GM23338 (cell line): ENCODE measurements around the gene COBL. TPM values are rescaled to one million over a fixed set of nuclear protein-coding genes. Genes with fewer than 3 reads are reported as not detected.

Experiments used
- ATAC-seq: fragments of 200-7000 bp; cut with Tn5 transposase; 3 replicates; pipeline ENCODE4 v1.9.1; 2020
- DNase-seq: peaks from one replicate; pipeline ENCODE4 v3.0.0-alpha.2; 2015; ENCODE audit warnings: low spot score
- H2AFZ ChIP-seq: fragments of 200-600 bp; sonication (generic); 2 replicates; pipeline ENCODE4 v1.8.0; 2016; ENCODE audit warnings: antibody characterized with exemption, mild to moderate bottlenecking, moderate library complexity
- H3F3A ChIP-seq: fragments of 200-600 bp; sonication (generic); replicated peaks from 2 replicates; pipeline ENCODE4 v1.8.0; 2017; ENCODE audit warnings: antibody characterized with exemption, mixed run types, low read depth
- H3K27ac ChIP-seq: fragments of 200-600 bp; sonication (generic); 2 replicates; pipeline ENCODE4 v1.6.1; 2016; ENCODE audit warnings: low read depth
- H3K27me3 ChIP-seq: fragments of 200-600 bp; sonication (generic); 2 replicates; pipeline ENCODE4 v1.8.0; 2016; ENCODE audit warnings: mild to moderate bottlenecking, mixed run types, moderate library complexity; ENCODE audit not compliant: insufficient read depth
- H3K36me3 ChIP-seq: fragments of 200-600 bp; sonication (generic); 2 replicates; pipeline ENCODE4 v1.8.0; 2016; ENCODE audit warnings: mild to moderate bottlenecking; ENCODE audit not compliant: insufficient read depth
- H3K4me1 ChIP-seq: fragments of 200-600 bp; sonication (generic); 2 replicates; pipeline ENCODE4 v1.8.0; 2016; ENCODE audit warnings: mild to moderate bottlenecking, moderate library complexity; ENCODE audit not compliant: insufficient read depth
- H3K4me2 ChIP-seq: fragments of 200-600 bp; sonication (generic); 2 replicates; pipeline ENCODE4 v1.7.1; 2017; ENCODE audit warnings: mixed run types
- H3K4me3 ChIP-seq: fragments of 200-600 bp; sonication (generic); 2 replicates; pipeline ENCODE4 v1.6.1; 2016; ENCODE audit warnings: mixed run types
- H3K79me2 ChIP-seq: fragments of 200-600 bp; sonication (generic); replicated peaks from 2 replicates; pipeline ENCODE4 v1.8.0; 2017; ENCODE audit warnings: mild to moderate bottlenecking; ENCODE audit not compliant: insufficient read depth
- H3K9me2 ChIP-seq: fragments of 200-600 bp; sonication (generic); 2 replicates; pipeline ENCODE4 v1.8.0; 2017; ENCODE audit not compliant: insufficient read depth
- H4K20me1 ChIP-seq: fragments of 200-600 bp; sonication (generic); replicated peaks from 2 replicates; pipeline ENCODE4 v1.8.0; 2017; ENCODE audit warnings: mild to moderate bottlenecking; ENCODE audit not compliant: insufficient read depth
- H3K27ac Mint-ChIP-seq: 2 replicates; pipeline ENCODE4 v1.8.0; 2020; ENCODE audit warnings: inconsistent platforms, mild to moderate bottlenecking, moderate library complexity, mixed read lengths
- H3K27me3 Mint-ChIP-seq: 3 replicates; pipeline ENCODE4 v1.8.0; 2022; ENCODE audit warnings: low read depth, mild to moderate bottlenecking, moderate library complexity, mixed read lengths, inconsistent platforms; ENCODE audit not compliant: insufficient read depth, poor library complexity
- H3K36me3 Mint-ChIP-seq: 3 replicates; pipeline ENCODE4 v1.8.0; 2021; ENCODE audit warnings: low read depth, mild to moderate bottlenecking, inconsistent platforms, moderate library complexity, mixed read lengths
- H3K4me1 Mint-ChIP-seq: 3 replicates; pipeline ENCODE4 v1.8.0; 2020; ENCODE audit warnings: mild to moderate bottlenecking, inconsistent platforms, mixed read lengths
- H3K4me3 Mint-ChIP-seq: 3 replicates; pipeline ENCODE4 v1.8.0; 2021; ENCODE audit warnings: moderate library complexity, mild to moderate bottlenecking, inconsistent platforms, mixed read lengths
- H3K9me3 Mint-ChIP-seq: 3 replicates; pipeline ENCODE4 v1.8.0; 2020; ENCODE audit warnings: moderate library complexity, mild to moderate bottlenecking, inconsistent platforms, mixed read lengths
- CREB1 ChIP-seq: fragments of 250-450 bp; sonication (Bioruptor Pico); IDR thresholded peaks from 2 replicates; pipeline ENCODE4 v1.5.0; 2020; ENCODE audit warnings: low read depth, mild to moderate bottlenecking, moderate library complexity
- JUNB ChIP-seq: IDR thresholded peaks from one replicate; pipeline ENCODE4 v1.6.1; 2016; ENCODE audit warnings: antibody characterized with exemption; ENCODE audit not compliant: unreplicated experiment
- POLR2AphosphoS5 ChIP-seq: IDR thresholded peaks from 2 replicates; pipeline ENCODE4 v1.6.1; 2016; ENCODE audit warnings: antibody characterized with exemption, low read depth
- STAT1 ChIP-seq: IDR thresholded peaks from one replicate; pipeline ENCODE4 v1.6.1; 2016; ENCODE audit warnings: antibody characterized with exemption; ENCODE audit not compliant: unreplicated experiment
- polyA plus RNA-seq: library from polyadenylated mRNA; unstranded; fragments of >200 nt; fragmentation: Nextera tagmentation; extraction: Ambion mirVana; gene quantifications from 2 replicates; pipeline ENCODE4 v1.2.1, GENCODE V29; 2016
- total RNA-seq: library from RNA; depleted of rRNA; stranded (reverse); fragments of >200 nt; shearing (Covaris generic); gene quantifications from 2 replicates; pipeline ENCODE4 v1.2.3, GENCODE V29; 2014
- TF ChIP-seq, protein P1 (sequence below): fragments of 250-450 bp; sonication (Bioruptor Pico); IDR thresholded peaks from 2 replicates; pipeline ENCODE4 v1.5.0; 2020; ENCODE audit warnings: mild to moderate bottlenecking, moderate library complexity
- TF ChIP-seq, protein P2 (sequence below): IDR thresholded peaks from one replicate; pipeline ENCODE4 v1.6.1; 2018; ENCODE audit warnings: antibody characterized with exemption; ENCODE audit not compliant: unreplicated experiment

The COBL gene
- total and polyA plus RNA-seq, 2 experiments from 2014 or later = 18.3 to 51.9 TPM

DNA sequence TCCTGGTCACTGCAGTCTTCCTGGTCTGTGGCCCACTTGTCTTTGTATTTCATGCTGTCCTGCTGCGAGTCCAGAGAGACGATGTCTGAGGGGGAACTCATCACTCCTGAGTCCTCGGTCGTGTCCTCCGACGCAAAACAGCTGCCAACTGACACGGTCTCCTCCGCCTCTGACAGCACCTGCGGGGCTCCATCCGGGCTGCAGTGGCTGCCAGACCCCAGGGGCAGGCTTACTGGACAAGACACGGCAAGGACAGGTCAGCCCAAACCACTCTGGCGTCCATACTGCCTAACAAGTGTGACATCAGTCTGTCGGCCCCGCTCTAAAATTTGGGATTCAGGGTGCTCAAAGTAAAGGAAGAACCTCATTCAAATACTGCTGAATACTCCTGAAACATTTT is 273.1 kb downstream of the COBL start (continued):
- TF ChIP-seq, protein P1, sequence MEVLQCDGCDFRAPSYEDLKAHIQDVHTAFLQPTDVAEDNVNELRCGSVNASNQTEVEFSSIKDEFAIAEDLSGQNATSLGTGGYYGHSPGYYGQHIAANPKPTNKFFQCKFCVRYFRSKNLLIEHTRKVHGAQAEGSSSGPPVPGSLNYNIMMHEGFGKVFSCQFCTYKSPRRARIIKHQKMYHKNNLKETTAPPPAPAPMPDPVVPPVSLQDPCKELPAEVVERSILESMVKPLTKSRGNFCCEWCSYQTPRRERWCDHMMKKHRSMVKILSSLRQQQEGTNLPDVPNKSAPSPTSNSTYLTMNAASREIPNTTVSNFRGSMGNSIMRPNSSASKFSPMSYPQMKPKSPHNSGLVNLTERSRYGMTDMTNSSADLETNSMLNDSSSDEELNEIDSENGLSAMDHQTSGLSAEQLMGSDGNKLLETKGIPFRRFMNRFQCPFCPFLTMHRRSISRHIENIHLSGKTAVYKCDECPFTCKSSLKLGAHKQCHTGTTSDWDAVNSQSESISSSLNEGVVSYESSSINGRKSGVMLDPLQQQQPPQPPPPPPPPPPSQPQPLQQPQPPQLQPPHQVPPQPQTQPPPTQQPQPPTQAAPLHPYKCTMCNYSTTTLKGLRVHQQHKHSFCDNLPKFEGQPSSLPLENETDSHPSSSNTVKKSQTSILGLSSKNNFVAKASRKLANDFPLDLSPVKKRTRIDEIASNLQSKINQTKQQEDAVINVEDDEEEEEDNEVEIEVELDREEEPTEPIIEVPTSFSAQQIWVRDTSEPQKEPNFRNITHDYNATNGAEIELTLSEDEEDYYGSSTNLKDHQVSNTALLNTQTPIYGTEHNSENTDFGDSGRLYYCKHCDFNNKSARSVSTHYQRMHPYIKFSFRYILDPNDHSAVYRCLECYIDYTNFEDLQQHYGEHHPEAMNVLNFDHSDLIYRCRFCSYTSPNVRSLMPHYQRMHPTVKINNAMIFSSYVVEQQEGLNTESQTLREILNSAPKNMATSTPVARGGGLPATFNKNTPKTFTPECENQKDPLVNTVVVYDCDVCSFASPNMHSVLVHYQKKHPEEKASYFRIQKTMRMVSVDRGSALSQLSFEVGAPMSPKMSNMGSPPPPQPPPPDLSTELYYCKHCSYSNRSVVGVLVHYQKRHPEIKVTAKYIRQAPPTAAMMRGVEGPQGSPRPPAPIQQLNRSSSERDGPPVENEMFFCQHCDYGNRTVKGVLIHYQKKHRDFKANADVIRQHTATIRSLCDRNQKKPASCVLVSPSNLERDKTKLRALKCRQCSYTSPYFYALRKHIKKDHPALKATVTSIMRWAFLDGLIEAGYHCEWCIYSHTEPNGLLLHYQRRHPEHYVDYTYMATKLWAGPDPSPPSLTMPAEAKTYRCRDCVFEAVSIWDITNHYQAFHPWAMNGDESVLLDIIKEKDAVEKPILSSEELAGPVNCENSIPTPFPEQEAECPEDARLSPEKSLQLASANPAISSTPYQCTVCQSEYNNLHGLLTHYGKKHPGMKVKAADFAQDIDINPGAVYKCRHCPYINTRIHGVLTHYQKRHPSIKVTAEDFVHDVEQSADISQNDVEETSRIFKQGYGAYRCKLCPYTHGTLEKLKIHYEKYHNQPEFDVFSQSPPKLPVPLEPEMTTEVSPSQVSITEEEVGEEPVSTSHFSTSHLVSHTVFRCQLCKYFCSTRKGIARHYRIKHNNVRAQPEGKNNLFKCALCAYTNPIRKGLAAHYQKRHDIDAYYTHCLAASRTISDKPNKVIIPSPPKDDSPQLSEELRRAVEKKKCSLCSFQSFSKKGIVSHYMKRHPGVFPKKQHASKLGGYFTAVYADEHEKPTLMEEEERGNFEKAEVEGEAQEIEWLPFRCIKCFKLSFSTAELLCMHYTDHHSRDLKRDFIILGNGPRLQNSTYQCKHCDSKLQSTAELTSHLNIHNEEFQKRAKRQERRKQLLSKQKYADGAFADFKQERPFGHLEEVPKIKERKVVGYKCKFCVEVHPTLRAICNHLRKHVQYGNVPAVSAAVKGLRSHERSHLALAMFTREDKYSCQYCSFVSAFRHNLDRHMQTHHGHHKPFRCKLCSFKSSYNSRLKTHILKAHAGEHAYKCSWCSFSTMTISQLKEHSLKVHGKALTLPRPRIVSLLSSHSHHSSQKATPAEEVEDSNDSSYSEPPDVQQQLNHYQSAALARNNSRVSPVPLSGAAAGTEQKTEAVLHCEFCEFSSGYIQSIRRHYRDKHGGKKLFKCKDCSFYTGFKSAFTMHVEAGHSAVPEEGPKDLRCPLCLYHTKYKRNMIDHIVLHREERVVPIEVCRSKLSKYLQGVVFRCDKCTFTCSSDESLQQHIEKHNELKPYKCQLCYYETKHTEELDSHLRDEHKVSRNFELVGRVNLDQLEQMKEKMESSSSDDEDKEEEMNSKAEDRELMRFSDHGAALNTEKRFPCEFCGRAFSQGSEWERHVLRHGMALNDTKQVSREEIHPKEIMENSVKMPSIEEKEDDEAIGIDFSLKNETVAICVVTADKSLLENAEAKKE (CRISPR knock-in tag) = no peak
- TF ChIP-seq POLR2AphosphoS5 = no peak
- no peak for TF ChIP-seq CREB1 (CRISPR knock-in tag)

DNA sequence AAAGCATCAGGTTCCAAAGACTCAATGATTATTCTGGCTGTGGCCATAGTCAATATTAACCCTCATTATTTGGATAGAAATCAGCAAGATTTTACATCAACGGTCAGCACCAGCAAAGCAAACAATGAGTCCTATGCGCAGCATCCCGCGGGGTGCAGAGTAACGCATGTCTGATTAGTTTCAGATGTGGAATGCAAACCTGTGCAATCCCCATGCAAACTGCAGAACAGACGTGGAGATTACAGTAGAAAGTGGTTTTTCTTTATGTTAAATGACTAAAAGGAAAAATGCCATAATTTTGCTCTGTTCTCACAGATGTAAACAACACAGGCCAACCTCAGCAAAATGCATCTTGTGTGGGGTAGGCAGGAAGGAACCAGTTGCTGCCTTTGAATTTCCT is 275.8 kb downstream of the COBL start:
- no peak for ATAC-seq
- H3K27ac ChIP-seq = no peak overlapping the region
- TF ChIP-seq, protein P1 (CRISPR knock-in tag) = no peak
- no peak for TF ChIP-seq JUNB
- TF ChIP-seq, protein P2, sequence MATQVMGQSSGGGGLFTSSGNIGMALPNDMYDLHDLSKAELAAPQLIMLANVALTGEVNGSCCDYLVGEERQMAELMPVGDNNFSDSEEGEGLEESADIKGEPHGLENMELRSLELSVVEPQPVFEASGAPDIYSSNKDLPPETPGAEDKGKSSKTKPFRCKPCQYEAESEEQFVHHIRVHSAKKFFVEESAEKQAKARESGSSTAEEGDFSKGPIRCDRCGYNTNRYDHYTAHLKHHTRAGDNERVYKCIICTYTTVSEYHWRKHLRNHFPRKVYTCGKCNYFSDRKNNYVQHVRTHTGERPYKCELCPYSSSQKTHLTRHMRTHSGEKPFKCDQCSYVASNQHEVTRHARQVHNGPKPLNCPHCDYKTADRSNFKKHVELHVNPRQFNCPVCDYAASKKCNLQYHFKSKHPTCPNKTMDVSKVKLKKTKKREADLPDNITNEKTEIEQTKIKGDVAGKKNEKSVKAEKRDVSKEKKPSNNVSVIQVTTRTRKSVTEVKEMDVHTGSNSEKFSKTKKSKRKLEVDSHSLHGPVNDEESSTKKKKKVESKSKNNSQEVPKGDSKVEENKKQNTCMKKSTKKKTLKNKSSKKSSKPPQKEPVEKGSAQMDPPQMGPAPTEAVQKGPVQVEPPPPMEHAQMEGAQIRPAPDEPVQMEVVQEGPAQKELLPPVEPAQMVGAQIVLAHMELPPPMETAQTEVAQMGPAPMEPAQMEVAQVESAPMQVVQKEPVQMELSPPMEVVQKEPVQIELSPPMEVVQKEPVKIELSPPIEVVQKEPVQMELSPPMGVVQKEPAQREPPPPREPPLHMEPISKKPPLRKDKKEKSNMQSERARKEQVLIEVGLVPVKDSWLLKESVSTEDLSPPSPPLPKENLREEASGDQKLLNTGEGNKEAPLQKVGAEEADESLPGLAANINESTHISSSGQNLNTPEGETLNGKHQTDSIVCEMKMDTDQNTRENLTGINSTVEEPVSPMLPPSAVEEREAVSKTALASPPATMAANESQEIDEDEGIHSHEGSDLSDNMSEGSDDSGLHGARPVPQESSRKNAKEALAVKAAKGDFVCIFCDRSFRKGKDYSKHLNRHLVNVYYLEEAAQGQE = no peak
- TF ChIP-seq STAT1 = no peak

More for the DNA sequence above, 275.8 kb downstream of the COBL start:
- Mint-ChIP-seq H3K36me3 (peaks cover 18% of the 10 kb centered on the region), H3K4me3 (no peak overlapping the region), H3K9me3 (peaks cover 16% of the 10 kb centered on the region), H3K27me3 (peaks cover 2% of the 10 kb centered on the region), H3K4me1 (peaks cover under 1% of the 10 kb centered on the region; the same call in 1 of the 3 replicates), H3K27ac (no peak overlapping the region)
- Histone ChIP-seq H4K20me1 (no peaks in the 10 kb centered on the region; the same call in 1 of the 2 replicates), H3K36me3 (no peaks in the 10 kb centered on the region; the same call in 1 of the 2 replicates), H3K27me3 (no peaks in the 10 kb centered on the region), H3K79me2 (no peaks in the 10 kb centered on the region), H3K4me1 (no peaks in the 10 kb centered on the region), H3K4me2 (no peak overlapping the region), H3F3A (no peaks in the 10 kb centered on the region), H2AFZ (no peak overlapping the region), H3K9me2 (no peaks in the 10 kb centered on the region), H3K4me3 (no peak overlapping the region)
- DNase-seq = no peak
